GM12878 (cell line): ENCODE measurements around the gene ZDHHC7. TPM values are rescaled to one million over a fixed set of nuclear protein-coding genes. Genes with fewer than 3 reads are reported as not detected.

Source experiments
- ATAC-seq: fragments of 200-7000 bp; cut with Tn5 transposase; 3 replicates; pipeline ENCODE4 v1.9.1; 2020; ENCODE audit warnings: mild to moderate bottlenecking, moderate library complexity
- BruUV-seq: library from RNA; stranded (reverse); fragments of 400-500 nt; replicated peaks from 2 replicates; lab custom pipeline; 2021; lab: Mats Ljungman, UMichigan
- CTCF ChIA-PET: fragments of 300-600 bp; sonication (Branson Sonifier 250); formaldehyde crosslinking; extraction: SDS; loops from one replicate; lab custom pipeline; 2021; ENCODE audit warnings: inconsistent platforms; lab: Yijun Ruan, JAX
- POLR2A ChIA-PET: fragments of 350-600 bp; formaldehyde crosslinking; extraction: SDS; loops from one replicate; lab custom pipeline; 2021; ENCODE audit warnings: inconsistent platforms; lab: Charles Lee
- RAD21 ChIA-PET: fragments of 300-600 bp; sonication (Branson Sonifier 250); formaldehyde crosslinking; loops from one replicate; lab custom pipeline; 2023; ENCODE audit warnings: antibody characterized with exemption; ENCODE audit not compliant: unreplicated experiment; lab: Charles Lee
- SMC1A ChIA-PET: fragments of 300-600 bp; sonication (Branson Sonifier 250); formaldehyde crosslinking; loops from one replicate; lab custom pipeline; 2023; ENCODE audit not compliant: unreplicated experiment, uncharacterized antibody; lab: Charles Lee
- DNase-seq: peaks from one replicate; pipeline ENCODE4 v3.0.0-alpha.2; 2011; ENCODE audit warnings: low read depth, low spot score
- FAIRE-seq: peaks from 3 replicates; lab custom pipeline; 2011; peaks lifted over from hg19 to GRCh38; lab: Jason Lieb, UNC
- H2AFZ ChIP-seq: 2 replicates; pipeline ENCODE4 v1.6.0; 2011; ENCODE audit warnings: low read depth, low read length, control low read depth; ENCODE audit not compliant: control insufficient read depth
- H3K27ac ChIP-seq: 2 replicates; pipeline ENCODE4 v1.5.1; 2011; ENCODE audit warnings: control low read depth; ENCODE audit not compliant: control insufficient read depth, insufficient read depth
- H3K27me3 ChIP-seq, 2 experiments: replicated peaks in 1 of 2; 2 replicates each; pipeline versions ENCODE4 v1.6.0 to v1.6.1; 2011; ENCODE audit warnings: low read length in 1 of 2; ENCODE audit not compliant: control insufficient read depth in 2 of 2, insufficient read depth in 2 of 2
- H3K36me3 ChIP-seq, 2 experiments: 2 replicates each; pipeline ENCODE4 v1.5.1; 2011; ENCODE audit warnings: low read length in 1 of 2; ENCODE audit not compliant: control insufficient read depth in 2 of 2, insufficient read depth in 2 of 2
- H3K4me1 ChIP-seq: 2 replicates; pipeline ENCODE4 v1.6.1; 2011; ENCODE audit warnings: mild to moderate bottlenecking, low read length, moderate library complexity, mixed read lengths; ENCODE audit not compliant: control insufficient read depth, insufficient read depth
- H3K4me2 ChIP-seq: 2 replicates; pipeline ENCODE4 v1.6.0; 2011; ENCODE audit warnings: control low read depth; ENCODE audit not compliant: control insufficient read depth, insufficient read depth
- H3K4me3 ChIP-seq: fragments of 200-600 bp; sonication (generic); 2 replicates; pipeline ENCODE4 v1.5.1; 2016
- H3K79me2 ChIP-seq: 2 replicates; pipeline ENCODE4 v1.6.0; 2011; ENCODE audit warnings: low read length; ENCODE audit not compliant: control insufficient read depth, insufficient read depth
- H3K9ac ChIP-seq: 2 replicates; pipeline ENCODE4 v1.8.0; 2011; ENCODE audit warnings: low read length, control low read depth, mixed read lengths; ENCODE audit not compliant: control insufficient read depth, insufficient read depth
- H3K9me3 ChIP-seq: replicated peaks from 3 replicates; pipeline ENCODE4 v1.5.1; 2011; ENCODE audit warnings: mild to moderate bottlenecking, low read length; ENCODE audit not compliant: control insufficient read depth, insufficient read depth
- H4K20me1 ChIP-seq: 2 replicates; pipeline ENCODE4 v1.6.0; 2011; ENCODE audit not compliant: control insufficient read depth, insufficient read depth
- CEBPB ChIP-seq, 2 experiments: fragments of 150-350 bp in 1 of 2; IDR thresholded peaks; 2 replicates each; pipeline ENCODE4 v1.6.1; 2012 to 2014; ENCODE audit warnings: low read depth in 2 of 2, low read length in 2 of 2, borderline replicate concordance in 1 of 2, inconsistent platforms in 1 of 2
- GATAD2B ChIP-seq: fragments of 450-650 bp; conservative IDR thresholded peaks from 2 replicates; pipeline ENCODE4 v1.6.1; 2017; ENCODE audit warnings: low read depth, mild to moderate bottlenecking, moderate library complexity
- IKZF2 ChIP-seq, 2 experiments: fragments of 450-650 bp; IDR thresholded peaks; 2 replicates each; pipeline ENCODE4 v1.6.1; 2017; ENCODE audit warnings: mild to moderate bottlenecking in 2 of 2, moderate library complexity in 2 of 2
- MEF2A ChIP-seq: IDR thresholded peaks from 2 replicates; pipeline ENCODE4 v1.6.1; 2011; ENCODE audit warnings: low read depth, mild to moderate bottlenecking, low read length, moderate library complexity; ENCODE audit not compliant: insufficient read depth
- RELA ChIP-seq: fragments of 450-650 bp; IDR thresholded peaks from 2 replicates; pipeline ENCODE4 v1.8.0; 2014; ENCODE audit warnings: borderline replicate concordance; ENCODE audit not compliant: partially characterized antibody
- RUNX3 ChIP-seq: IDR thresholded peaks from 2 replicates; pipeline ENCODE4 v1.6.1; 2012; ENCODE audit warnings: low read length, inconsistent platforms
- SIX5 ChIP-seq: IDR thresholded peaks from 2 replicates; pipeline ENCODE4 v1.6.1; 2011; ENCODE audit warnings: mild to moderate bottlenecking, low read depth, low read length, moderate library complexity; ENCODE audit not compliant: severe bottlenecking
- TAF1 ChIP-seq: IDR thresholded peaks from 2 replicates; pipeline ENCODE4 v1.6.1; 2011; ENCODE audit warnings: mild to moderate bottlenecking, low read depth, low read length, borderline replicate concordance
- YY1 ChIP-seq: IDR thresholded peaks from 2 replicates; pipeline ENCODE4 v1.6.1; 2011; ENCODE audit warnings: low read depth, mild to moderate bottlenecking, low read length
- ZZZ3 ChIP-seq: IDR thresholded peaks from 2 replicates; pipeline ENCODE4 v1.6.1; 2011; ENCODE audit warnings: low read depth; ENCODE audit not compliant: control insufficient read depth, insufficient read length
- WGBS: methylation state at CpG from one replicate; pipeline ENCODE4 v1.1.6; 2016; ENCODE audit warnings: low lambda C conversion rate; ENCODE audit not compliant: insufficient replicate concordance, insufficient coverage; ENCODE audit errors: missing lambda C conversion rate; 5-methylcytosine and 5-hydroxymethylcytosine counted together
- in situ Hi-C: fragments of 300-500 bp; cut with MboI; formaldehyde crosslinking; loops from 9 replicates; pipeline ENCODE4 v1.14.3; 2018; ENCODE audit warnings: mixed read lengths
- intact Hi-C: fragments of 100-400 bp; cut with micrococcal nuclease; formaldehyde crosslinking; loops from one replicate; pipeline ENCODE4 v1.14.2; 2022; ENCODE audit not compliant: unreplicated experiment
- polyA plus RNA-seq, 11 experiments: library from polyadenylated mRNA; depleted of rRNA in 4 of 11; unstranded in 6 of 11; stranded (reverse) in 5 of 11; fragments of >200 nt; fragmentation: Nextera tagmentation in 4 of 11; fragmentation: Illumina TruSeq in 1 of 11; extraction: Ambion mirVana in 4 of 11; extraction: Trizol in 1 of 11; gene quantifications; 1 replicate in 1 of 11; 2 replicates in 10 of 11; pipeline versions ENCODE4 v1.2.1 to v1.2.3, GENCODE V29; 2011 to 2016; ENCODE audit warnings: inconsistent platforms in 2 of 11, missing spikeins in 2 of 11, low read depth in 1 of 11
- total RNA-seq, 4 experiments: library from RNA; depleted of rRNA in 3 of 4; stranded (reverse); fragments of >200 nt in 3 of 4; fragmentation: Illumina TruSeq in 1 of 4; extraction: Trizol in 1 of 4; gene quantifications; 2 replicates each; pipeline versions ENCODE4 v1.2.1 to v1.2.3, GENCODE V29; 2013 to 2021
- TF ChIP-seq, protein P1 (sequence below): fragments of 450-650 bp; IDR thresholded peaks from 2 replicates; pipeline ENCODE4 v1.6.1; 2016; ENCODE audit warnings: mild to moderate bottlenecking
- TF ChIP-seq, protein P2 (sequence below): fragments of 450-650 bp; IDR thresholded peaks from 2 replicates; pipeline ENCODE4 v1.6.1; 2017; ENCODE audit warnings: low read depth, mild to moderate bottlenecking, moderate library complexity

The ZDHHC7 gene
- total and polyA plus RNA-seq, 10 of the 15 experiments (the other 5 are each of a cell fraction or from before 2014, with no cell fraction given), result 0.87 to 26.0 (median 20.0) TPM

DNA sequence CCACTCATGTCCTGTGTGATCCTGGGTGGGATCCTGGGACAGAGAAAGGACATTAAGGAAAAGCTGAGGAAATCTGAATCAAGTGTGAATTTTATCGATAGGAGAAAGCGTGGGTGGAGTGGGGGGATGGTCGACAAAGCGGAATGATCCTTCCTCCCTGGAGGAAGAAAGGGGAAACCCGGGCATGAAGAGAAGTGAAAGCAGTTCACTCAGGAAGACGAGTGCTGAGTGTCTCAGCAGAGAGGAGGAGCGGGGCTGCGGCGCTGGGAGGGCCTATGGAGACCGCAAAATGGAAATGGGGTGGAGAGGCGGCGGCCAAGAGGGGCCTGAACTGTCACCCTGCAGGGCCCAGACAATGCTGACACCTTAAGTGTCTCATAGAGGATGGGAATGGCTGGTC is 8.7 kb downstream of the ZDHHC7 start:
- Histone ChIP-seq H3K9ac (no peak overlapping the region), H3K79me2 (peaks cover 51% of the 10 kb centered on the region)
- in situ Hi-C loops (no loop called here), intact Hi-C loops (no loop called here)
- TF ChIP-seq GATAD2B, result no peak
- 0 out of 4 replicates have a peak, but pooled peaks of 1 of the 2 experiments have one; percentile 16 for TF ChIP-seq IKZF2 (IDR thresholded peaks at IDR 0.05)
- no peak for TF ChIP-seq TAF1
- no peak for TF ChIP-seq RELA
- TF ChIP-seq, protein P1, sequence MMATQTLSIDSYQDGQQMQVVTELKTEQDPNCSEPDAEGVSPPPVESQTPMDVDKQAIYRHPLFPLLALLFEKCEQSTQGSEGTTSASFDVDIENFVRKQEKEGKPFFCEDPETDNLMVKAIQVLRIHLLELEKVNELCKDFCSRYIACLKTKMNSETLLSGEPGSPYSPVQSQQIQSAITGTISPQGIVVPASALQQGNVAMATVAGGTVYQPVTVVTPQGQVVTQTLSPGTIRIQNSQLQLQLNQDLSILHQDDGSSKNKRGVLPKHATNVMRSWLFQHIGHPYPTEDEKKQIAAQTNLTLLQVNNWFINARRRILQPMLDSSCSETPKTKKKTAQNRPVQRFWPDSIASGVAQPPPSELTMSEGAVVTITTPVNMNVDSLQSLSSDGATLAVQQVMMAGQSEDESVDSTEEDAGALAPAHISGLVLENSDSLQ, result no peak
- TF ChIP-seq, all 136 proteins: peak for 1
- POLR2A ChIA-PET, result no interaction called here
- Histone ChIP-seq H4K20me1 (no peaks in the 10 kb centered on the region), H3K27ac (no peak overlapping the region), H3K4me1 (no peaks in the 10 kb centered on the region; the same call in 1 of the 2 replicates), H3K9me3 (no peaks in the 10 kb centered on the region), H3K36me3 (no peaks in the 10 kb centered on the region; a peak in 1 of 4 replicates), H3K4me2 (0 out of 2 replicates have a peak overlapping the region, but pooled peaks have one; percentile 19), H3K4me3 (0 out of 2 replicates have a peak overlapping the region, but pooled peaks have one; percentile 4), H2AFZ (no peak overlapping the region), H3K27me3 (no peaks in the 10 kb centered on the region)
- SMC1A ChIA-PET, result interaction anchor here (0.6 kb wide), 1 partner anchor 25 kb away, joined by 3 read pairs; the partner anchor contains the start of gene KIAA0513
- no TSS peak for BruUV-seq
- 19% methylated on average over 12 of the region's 12 CpGs for WGBS
- RAD21 ChIA-PET, result no interaction called here
- FAIRE-seq (no peak), ATAC-seq (no peak), DNase-seq (no peak)
- CTCF ChIA-PET, result interaction anchor here (1.0 kb wide), 1 partner anchor 14 kb away, joined by 3 read pairs; no protein-coding TSS in a partner anchor

DNA sequence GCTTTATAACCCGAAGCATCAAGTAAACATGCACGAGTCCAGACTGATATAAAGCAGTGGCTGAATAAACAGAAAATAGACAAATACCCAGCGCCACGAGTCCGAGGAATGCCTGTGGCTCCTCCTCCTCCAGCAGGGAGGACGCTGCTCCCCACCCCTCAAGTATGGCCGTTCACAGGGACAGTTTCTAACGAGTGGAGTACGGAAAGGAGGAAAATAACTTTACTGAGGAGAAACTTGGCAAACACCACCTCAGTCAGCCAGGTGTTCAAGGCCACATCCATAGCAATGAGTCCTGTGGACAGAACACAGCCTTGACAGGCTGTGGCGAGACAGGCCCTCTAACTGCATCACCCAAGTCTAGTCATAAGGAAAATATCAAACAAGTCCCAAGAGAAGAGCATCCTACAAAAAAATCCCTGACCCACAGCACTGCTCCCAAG is 9.2 kb downstream of the ZDHHC7 start:
- in situ Hi-C loops (no loop called here), intact Hi-C loops (no loop called here)
- Histone ChIP-seq H3K27ac (no peak overlapping the region), H2AFZ (no peak overlapping the region), H3K27me3 (no peaks in the 10 kb centered on the region), H3K4me3 (no peak overlapping the region), H3K4me2 (no peak overlapping the region), H3K9me3 (no peaks in the 10 kb centered on the region), H4K20me1 (no peaks in the 10 kb centered on the region), H3K79me2 (peaks cover 46% of the 10 kb centered on the region), H3K4me1 (no peaks in the 10 kb centered on the region; the same call in 1 of the 2 replicates), H3K9ac (no peak overlapping the region), H3K36me3 (no peaks in the 10 kb centered on the region; a peak in 1 of 4 replicates)
- POLR2A ChIA-PET, result interaction anchor here (1.1 kb wide), 1 partner anchor 9 kb away, joined by 3 read pairs; the partner anchor contains the start of gene ZDHHC7
- ATAC-seq (no peak), DNase-seq (no peak), FAIRE-seq (no peak)
- RAD21 ChIA-PET, result no interaction called here
- CTCF ChIA-PET, result interaction anchor here (1.0 kb wide), 1 partner anchor 14 kb away, joined by 3 read pairs; no protein-coding TSS in a partner anchor
- SMC1A ChIA-PET, result interaction anchor here (1.1 kb wide), 1 partner anchor 8 kb away, joined by 4 read pairs; no protein-coding TSS in a partner anchor
- no TSS peak for BruUV-seq
- 88% methylated on average over 10 of the region's 10 CpGs for WGBS
- TF ChIP-seq CEBPB (IDR thresholded peaks at IDR 0.05; ENCODE audit: borderline replicate concordance in 1 of 2, low read depth in 2 of 2, low read length in 2 of 2) (no peak), YY1 (no peak), SIX5 (no peak), RUNX3 (no peak), ZZZ3 (no peak), MEF2A (no peak)
- TF ChIP-seq, protein P2, sequence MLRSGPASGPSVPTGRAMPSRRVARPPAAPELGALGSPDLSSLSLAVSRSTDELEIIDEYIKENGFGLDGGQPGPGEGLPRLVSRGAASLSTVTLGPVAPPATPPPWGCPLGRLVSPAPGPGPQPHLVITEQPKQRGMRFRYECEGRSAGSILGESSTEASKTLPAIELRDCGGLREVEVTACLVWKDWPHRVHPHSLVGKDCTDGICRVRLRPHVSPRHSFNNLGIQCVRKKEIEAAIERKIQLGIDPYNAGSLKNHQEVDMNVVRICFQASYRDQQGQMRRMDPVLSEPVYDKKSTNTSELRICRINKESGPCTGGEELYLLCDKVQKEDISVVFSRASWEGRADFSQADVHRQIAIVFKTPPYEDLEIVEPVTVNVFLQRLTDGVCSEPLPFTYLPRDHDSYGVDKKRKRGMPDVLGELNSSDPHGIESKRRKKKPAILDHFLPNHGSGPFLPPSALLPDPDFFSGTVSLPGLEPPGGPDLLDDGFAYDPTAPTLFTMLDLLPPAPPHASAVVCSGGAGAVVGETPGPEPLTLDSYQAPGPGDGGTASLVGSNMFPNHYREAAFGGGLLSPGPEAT, result no peak
